Limb (tissue), 2 donors: ENCODE measurements around the gene DYNC2H1.

Experiments
- DNase-seq, 2 donors: peaks; one replicate each; pipeline ENCODE4 v3.0.0-alpha.2; 2016; ENCODE audit errors: extremely low spot score in 2 of 2

DYNC2H1 gene

GRCh38 chr11:103281301-103281700, 172.1 kb downstream of the DYNC2H1 start:
- no peak for DNase-seq

- no peak for DNase-seq
Observed at GRCh38 chr11:103284260-103284659, 175.0 kb downstream of the DYNC2H1 start.

GRCh38 chr11:103294516-103294915, 185.3 kb downstream of the DYNC2H1 start:
- no peak for DNase-seq

- no peak for DNase-seq
Observed at GRCh38 chr11:103295704-103296103, 186.5 kb downstream of the DYNC2H1 start.

- DNase-seq = no peak
Observed at GRCh38 chr11:103297900-103298299, 188.7 kb downstream of the DYNC2H1 start.

- no peak for DNase-seq
Observed at GRCh38 chr11:103315248-103315647, 206.0 kb downstream of the DYNC2H1 start.

GRCh38 chr11:103317118-103317517, 207.9 kb downstream of the DYNC2H1 start:
- DNase-seq = no peak

- DNase-seq = peak in 1 of 2 donors; percentile 25
Observed at GRCh38 chr11:103322821-103323220, 213.6 kb downstream of the DYNC2H1 start.

- no peak for DNase-seq
Observed at GRCh38 chr11:103325686-103326069, 216.5 kb downstream of the DYNC2H1 start.

- peak in 1 of 2 donors; percentile 32 for DNase-seq
Observed at GRCh38 chr11:103326070-103326794, 217.0 kb downstream of the DYNC2H1 start.

GRCh38 chr11:103327721-103328120, 218.5 kb downstream of the DYNC2H1 start:
- DNase-seq = no peak

- no peak for DNase-seq
Observed at GRCh38 chr11:103332409-103332808, 223.2 kb downstream of the DYNC2H1 start.

GRCh38 chr11:103338621-103339484, 229.6 kb downstream of the DYNC2H1 start:
- no peak for DNase-seq

- DNase-seq = no peak
Observed at GRCh38 chr11:103339485-103339857, 230.2 kb downstream of the DYNC2H1 start.

GRCh38 chr11:103340956-103341355, 231.7 kb downstream of the DYNC2H1 start:
- DNase-seq = no peak

GRCh38 chr11:103344886-103345285, 235.7 kb downstream of the DYNC2H1 start:
- no peak for DNase-seq

- no peak for DNase-seq
Observed at GRCh38 chr11:103349595-103349994, 240.4 kb downstream of the DYNC2H1 start.

GRCh38 chr11:103354656-103355055, 245.4 kb downstream of the DYNC2H1 start:
- no peak for DNase-seq

- no peak for DNase-seq
Observed at GRCh38 chr11:103358251-103358650, 249.0 kb downstream of the DYNC2H1 start.

GRCh38 chr11:103359216-103359615, 250.0 kb downstream of the DYNC2H1 start:
- DNase-seq = no peak

GRCh38 chr11:103364687-103365086, 255.5 kb downstream of the DYNC2H1 start:
- DNase-seq = no peak

GRCh38 chr11:103367650-103368049, 258.4 kb downstream of the DYNC2H1 start:
- no peak for DNase-seq

GRCh38 chr11:103368145-103368544, 258.9 kb downstream of the DYNC2H1 start:
- no peak for DNase-seq
